Activated T-helper 2 cell treated with anti-CD3 and anti-CD28 coated beads, Interferon-gamma antibody, Interleukin-2, Interleukin-4, amounts not matched to agents 10 μg/mL and 5 μg/mL and 100 μg/mL, durations not matched to agents 14 hours and 24 hours and 36 hours (primary cell): ENCODE measurements around the gene BAZ2B. TPM values are rescaled to one million over a fixed set of nuclear protein-coding genes. Genes with fewer than 3 reads are reported as not detected.

Experiments
- DNase-seq: peaks from one replicate; pipeline ENCODE4 v3.0.0; 2021; ENCODE audit warnings: low spot score
- H3K27ac Mint-ChIP-seq: one replicate; pipeline ENCODE4 v1.8.0; 2021; ENCODE audit warnings: mixed read lengths
- H3K27me3 Mint-ChIP-seq: one replicate; pipeline ENCODE4 v1.8.0; 2021; ENCODE audit warnings: low read depth, mixed read lengths
- H3K36me3 Mint-ChIP-seq: one replicate; pipeline ENCODE4 v1.8.0; 2021; ENCODE audit warnings: low read depth, mixed read lengths
- H3K4me1 Mint-ChIP-seq: one replicate; pipeline ENCODE4 v1.8.0; 2021; ENCODE audit warnings: low read depth, mixed read lengths
- H3K4me3 Mint-ChIP-seq: one replicate; pipeline ENCODE4 v1.8.0; 2021; ENCODE audit warnings: low read depth, mild to moderate bottlenecking, moderate library complexity, mixed read lengths
- H3K9me3 Mint-ChIP-seq: one replicate; pipeline ENCODE4 v1.8.0; 2021; ENCODE audit warnings: mixed read lengths
- intact Hi-C: fragments of 100-400 bp; cut with micrococcal nuclease; formaldehyde crosslinking; loops from one replicate; pipeline ENCODE4 v1.15.1; 2023
- total RNA-seq: library from RNA; stranded (reverse); gene quantifications from 2 replicates; pipeline ENCODE4 v1.2.3, GENCODE V29; 2022

The BAZ2B gene, protein sequence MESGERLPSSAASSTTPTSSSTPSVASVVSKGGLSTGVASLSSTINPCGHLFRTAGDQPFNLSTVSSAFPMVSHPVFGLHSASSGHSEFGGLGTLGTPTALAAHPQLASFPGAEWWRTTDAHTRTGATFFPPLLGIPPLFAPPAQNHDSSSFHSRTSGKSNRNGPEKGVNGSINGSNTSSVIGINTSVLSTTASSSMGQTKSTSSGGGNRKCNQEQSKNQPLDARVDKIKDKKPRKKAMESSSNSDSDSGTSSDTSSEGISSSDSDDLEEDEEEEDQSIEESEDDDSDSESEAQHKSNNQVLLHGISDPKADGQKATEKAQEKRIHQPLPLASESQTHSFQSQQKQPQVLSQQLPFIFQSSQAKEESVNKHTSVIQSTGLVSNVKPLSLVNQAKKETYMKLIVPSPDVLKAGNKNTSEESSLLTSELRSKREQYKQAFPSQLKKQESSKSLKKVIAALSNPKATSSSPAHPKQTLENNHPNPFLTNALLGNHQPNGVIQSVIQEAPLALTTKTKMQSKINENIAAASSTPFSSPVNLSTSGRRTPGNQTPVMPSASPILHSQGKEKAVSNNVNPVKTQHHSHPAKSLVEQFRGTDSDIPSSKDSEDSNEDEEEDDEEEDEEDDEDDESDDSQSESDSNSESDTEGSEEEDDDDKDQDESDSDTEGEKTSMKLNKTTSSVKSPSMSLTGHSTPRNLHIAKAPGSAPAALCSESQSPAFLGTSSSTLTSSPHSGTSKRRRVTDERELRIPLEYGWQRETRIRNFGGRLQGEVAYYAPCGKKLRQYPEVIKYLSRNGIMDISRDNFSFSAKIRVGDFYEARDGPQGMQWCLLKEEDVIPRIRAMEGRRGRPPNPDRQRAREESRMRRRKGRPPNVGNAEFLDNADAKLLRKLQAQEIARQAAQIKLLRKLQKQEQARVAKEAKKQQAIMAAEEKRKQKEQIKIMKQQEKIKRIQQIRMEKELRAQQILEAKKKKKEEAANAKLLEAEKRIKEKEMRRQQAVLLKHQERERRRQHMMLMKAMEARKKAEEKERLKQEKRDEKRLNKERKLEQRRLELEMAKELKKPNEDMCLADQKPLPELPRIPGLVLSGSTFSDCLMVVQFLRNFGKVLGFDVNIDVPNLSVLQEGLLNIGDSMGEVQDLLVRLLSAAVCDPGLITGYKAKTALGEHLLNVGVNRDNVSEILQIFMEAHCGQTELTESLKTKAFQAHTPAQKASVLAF (N-terminal part only)
- total RNA-seq = 6.4 and 6.5 TPM in 2 replicates

DNA sequence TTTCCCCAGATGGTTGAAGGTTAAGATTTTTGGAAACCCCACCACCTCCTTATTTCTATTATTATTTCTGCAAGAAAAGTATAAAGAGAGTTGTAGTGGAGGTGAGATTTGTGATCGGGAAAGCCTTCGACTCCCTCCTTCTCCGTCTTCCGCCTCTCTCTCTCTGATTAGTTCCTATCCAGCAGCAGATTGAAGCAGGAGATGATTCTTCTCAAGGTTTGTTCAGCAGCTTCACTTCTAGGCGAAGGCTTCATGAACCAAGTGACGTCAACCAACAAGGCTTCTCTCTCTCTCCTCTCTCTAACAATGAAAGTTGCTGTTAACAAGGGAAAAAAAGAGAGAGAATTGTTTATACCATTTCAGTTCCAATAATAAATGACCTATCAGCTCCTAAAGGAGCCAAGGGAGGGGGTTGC is at the start of gene BAZ2B:
Gene BAZ2B (minus strand): TSS at position 263 of the 416 bp plus-strand sequence. CDS start 137,829 bp downstream, outside the sequence.
- no peak for DNase-seq
- Mint-ChIP-seq H3K36me3 (no peaks in the 10 kb centered on the region), H3K4me1 (peaks cover 10% of the 10 kb centered on the region), H3K9me3 (no peaks in the 10 kb centered on the region), H3K27me3 (peaks cover 41% of the 10 kb centered on the region), H3K4me3 (peak within 1 kb of the TSS; percentile 82), H3K27ac (peak within 1 kb of the TSS; percentile 69)
- intact Hi-C loops = loop anchor here (1.0 to 10.0 kb wide), 2 partner anchors 96 to 331 kb away; partner anchors contain the start of genes MARCHF7 and WDSUB1

DNA sequence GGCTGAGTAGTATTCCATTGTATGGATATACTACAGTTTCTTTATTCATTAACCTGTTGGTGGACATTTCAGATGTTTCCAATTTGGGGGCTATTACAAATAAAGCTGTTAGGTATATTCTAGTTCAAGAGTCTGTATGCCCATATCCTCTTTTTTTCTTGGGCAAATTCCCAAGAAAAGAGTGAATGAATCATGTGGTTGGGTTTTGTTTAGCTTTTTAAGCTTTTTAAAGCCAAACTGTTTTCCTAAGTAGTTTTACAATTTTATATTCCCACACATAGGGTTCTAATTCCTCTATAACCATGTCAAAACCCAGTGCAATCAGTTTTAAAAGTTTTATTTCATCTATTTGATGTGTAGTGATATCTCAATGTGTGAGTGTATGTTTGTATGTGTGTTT is 44.9 kb upstream of the BAZ2B start:
- peaks cover 9% of the 10 kb centered on the region for H3K9me3 Mint-ChIP-seq
- no peak for DNase-seq
- H3K27ac Mint-ChIP-seq = no peak overlapping the region
- H3K27me3 Mint-ChIP-seq = peaks cover 1% of the 10 kb centered on the region
- H3K36me3 Mint-ChIP-seq = no peaks in the 10 kb centered on the region
- intact Hi-C loops = no loop called here
- H3K4me1 Mint-ChIP-seq = no peaks in the 10 kb centered on the region
- no peak overlapping the region for H3K4me3 Mint-ChIP-seq

DNA sequence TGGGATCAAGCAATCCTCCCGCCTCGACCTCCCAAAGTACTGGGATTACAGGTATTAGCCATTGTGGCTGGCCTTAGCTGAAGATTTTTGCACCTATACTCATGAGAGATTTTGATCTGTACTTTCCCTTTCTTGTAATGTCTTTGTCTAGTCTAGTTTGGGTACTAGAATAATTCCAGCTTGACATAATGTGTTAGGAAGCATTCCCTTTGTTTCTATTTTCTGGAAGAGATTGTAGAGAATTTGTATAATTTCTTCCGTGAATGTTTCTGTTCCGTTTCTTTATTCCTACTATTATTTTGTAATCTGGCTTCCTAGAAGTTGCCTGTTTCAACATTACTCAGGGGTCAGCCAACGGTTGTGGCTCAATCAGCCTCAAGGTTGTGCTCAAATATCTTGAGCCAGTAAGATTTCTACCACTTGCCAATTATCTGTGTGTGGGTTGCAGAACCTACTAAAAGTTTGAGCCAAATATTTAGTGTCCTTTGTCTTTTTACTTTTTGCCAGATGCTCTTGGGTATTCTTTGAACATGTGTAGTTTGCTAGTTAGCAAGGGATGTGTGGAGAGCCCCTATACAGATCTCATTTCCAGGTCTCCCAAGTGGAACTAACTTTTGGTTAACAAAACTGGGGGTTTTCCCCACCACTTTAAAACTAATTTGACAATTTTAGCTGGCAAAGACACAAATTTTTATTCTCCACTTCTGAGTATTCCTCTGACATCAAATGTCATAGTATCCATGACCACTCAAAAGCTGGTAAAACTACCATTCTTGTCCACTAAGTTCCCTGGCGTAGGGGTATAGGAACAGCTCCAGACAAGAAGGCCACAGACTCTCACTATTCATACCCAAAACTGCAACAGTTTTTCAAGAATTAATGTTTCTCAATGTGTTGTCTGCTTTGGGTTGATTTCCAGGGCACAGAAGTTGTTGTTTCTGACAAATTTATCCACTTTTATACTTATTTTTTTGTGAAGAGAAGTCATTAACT is 42.8 kb upstream of the BAZ2B start:
- Mint-ChIP-seq H3K27ac (no peak overlapping the region), H3K9me3 (peaks cover 15% of the 10 kb centered on the region), H3K36me3 (no peaks in the 10 kb centered on the region), H3K27me3 (peaks cover 1% of the 10 kb centered on the region), H3K4me1 (no peaks in the 10 kb centered on the region), H3K4me3 (no peak overlapping the region)
- intact Hi-C loops = no loop called here
- DNase-seq = no peak

DNA sequence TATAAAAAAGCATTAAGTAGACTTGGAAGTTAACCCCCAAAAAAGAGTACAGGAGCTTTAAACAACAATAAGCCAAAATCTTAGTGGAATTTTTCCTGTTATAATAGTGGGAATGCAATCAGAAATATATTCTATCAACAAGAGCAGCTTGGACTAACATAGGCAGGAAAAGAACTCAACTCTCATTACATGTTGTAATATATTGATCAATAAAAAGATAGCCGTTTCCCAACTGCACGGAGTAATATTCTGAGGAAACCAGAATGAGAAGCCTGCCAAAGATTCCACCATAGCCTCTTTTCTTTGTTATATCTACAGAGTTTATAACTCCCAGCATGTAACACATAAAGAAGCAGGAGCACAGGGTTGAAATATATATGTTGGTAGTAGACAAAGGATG is 37.6 kb upstream of the BAZ2B start:
- intact Hi-C loops = no loop called here
- no peaks in the 10 kb centered on the region for H3K4me1 Mint-ChIP-seq

DNA sequence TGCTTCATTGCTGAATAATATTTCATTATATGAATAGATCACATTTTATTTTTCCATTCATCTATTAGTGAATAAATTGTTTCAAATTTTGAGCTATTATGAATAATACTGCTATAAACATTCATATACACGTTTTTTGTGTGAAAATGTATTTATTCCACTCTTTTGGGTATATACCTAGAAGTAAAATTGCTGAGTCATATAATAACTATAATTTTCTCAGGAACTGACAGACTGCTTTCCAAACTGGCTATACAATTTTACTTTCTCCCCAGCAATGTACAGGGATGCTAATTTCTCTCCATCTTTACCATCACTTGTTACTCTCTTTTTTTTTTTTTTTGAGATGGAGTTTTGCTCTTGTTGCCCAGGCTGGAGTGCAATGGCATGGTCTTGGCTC is 35.5 kb upstream of the BAZ2B start:
- Mint-ChIP-seq H3K36me3 (no peaks in the 10 kb centered on the region), H3K27me3 (no peaks in the 10 kb centered on the region), H3K4me1 (no peaks in the 10 kb centered on the region), H3K4me3 (no peak overlapping the region), H3K9me3 (peaks cover 9% of the 10 kb centered on the region), H3K27ac (no peak overlapping the region)
- DNase-seq = no peak
- intact Hi-C loops = no loop called here

More for the DNA sequence above, 37.6 kb upstream of the BAZ2B start:
- peaks cover 1% of the 10 kb centered on the region for H3K27me3 Mint-ChIP-seq
- no peak overlapping the region for H3K4me3 Mint-ChIP-seq
- H3K9me3 Mint-ChIP-seq = peaks cover 15% of the 10 kb centered on the region
- no peak for DNase-seq
- H3K27ac Mint-ChIP-seq = no peak overlapping the region
- no peaks in the 10 kb centered on the region for H3K36me3 Mint-ChIP-seq

DNA sequence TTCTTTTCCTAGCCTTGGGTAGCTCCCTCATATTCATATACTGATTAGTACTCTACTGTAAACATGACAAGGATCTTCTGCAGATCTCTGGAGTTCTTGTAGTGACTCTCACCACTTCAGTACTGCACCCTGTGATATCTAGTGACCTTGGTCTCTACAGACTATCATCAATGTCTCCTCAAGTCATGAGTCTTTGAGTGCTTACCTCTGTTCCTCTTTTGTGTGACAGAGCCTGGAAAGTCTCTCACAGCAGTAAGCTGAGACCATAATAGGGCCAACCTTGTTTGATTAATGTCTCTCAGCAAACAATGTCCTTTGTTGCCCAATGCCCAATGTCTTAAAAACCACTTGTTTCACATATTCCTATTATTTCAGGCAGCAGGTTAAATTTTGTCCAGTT is 34.2 kb upstream of the BAZ2B start:
- H3K36me3 Mint-ChIP-seq = no peaks in the 10 kb centered on the region
- peaks cover 6% of the 10 kb centered on the region for H3K9me3 Mint-ChIP-seq
- no peaks in the 10 kb centered on the region for H3K27me3 Mint-ChIP-seq
- no peak overlapping the region for H3K27ac Mint-ChIP-seq
- no peaks in the 10 kb centered on the region for H3K4me1 Mint-ChIP-seq
- intact Hi-C loops = no loop called here
- DNase-seq = no peak
- no peak overlapping the region for H3K4me3 Mint-ChIP-seq

DNA sequence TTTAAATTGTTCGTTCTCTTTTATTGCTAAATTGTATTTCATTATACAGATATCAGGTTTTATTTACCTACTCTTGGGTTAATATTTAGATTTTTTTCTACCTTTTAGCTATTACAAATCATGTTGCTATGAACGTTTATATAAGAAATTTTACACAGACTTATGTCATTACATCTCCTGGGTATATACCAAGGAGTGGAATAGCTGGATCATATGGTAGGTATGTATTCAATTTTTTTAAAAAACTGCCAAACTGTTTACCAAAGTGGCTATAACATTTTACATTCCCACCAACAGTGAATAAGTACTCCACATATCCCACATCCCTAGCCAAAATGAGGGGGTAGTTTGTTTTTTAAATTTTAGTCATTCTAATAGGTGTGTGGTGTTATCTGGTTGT is 32.3 kb upstream of the BAZ2B start:
- H3K4me3 Mint-ChIP-seq = no peak overlapping the region
- peaks cover 4% of the 10 kb centered on the region for H3K9me3 Mint-ChIP-seq
- H3K36me3 Mint-ChIP-seq = no peaks in the 10 kb centered on the region
- no peaks in the 10 kb centered on the region for H3K27me3 Mint-ChIP-seq
- no peaks in the 10 kb centered on the region for H3K4me1 Mint-ChIP-seq
- DNase-seq = no peak
- intact Hi-C loops = no loop called here
- H3K27ac Mint-ChIP-seq = no peak overlapping the region

DNA sequence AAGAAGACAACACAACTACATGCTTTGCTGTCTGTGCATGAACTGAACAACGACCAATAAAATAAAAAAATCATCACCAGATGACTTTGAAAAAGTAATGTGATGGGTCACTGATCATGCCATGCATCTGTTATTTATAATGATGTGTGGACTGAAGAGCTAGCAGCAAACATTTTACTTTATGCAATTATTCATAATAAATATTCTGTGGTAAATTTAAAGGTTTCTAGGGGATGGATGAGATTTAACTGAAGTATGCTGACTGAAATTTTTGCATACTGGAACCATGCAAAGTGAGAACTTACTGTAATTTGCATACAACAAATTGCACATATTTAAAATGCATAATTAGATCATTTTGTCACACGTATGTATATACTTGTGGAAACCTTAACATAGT is 31.3 kb upstream of the BAZ2B start:
- DNase-seq = no peak
- Mint-ChIP-seq H3K4me3 (no peak overlapping the region), H3K9me3 (peaks cover 4% of the 10 kb centered on the region), H3K36me3 (no peaks in the 10 kb centered on the region), H3K27me3 (no peaks in the 10 kb centered on the region), H3K27ac (no peak overlapping the region), H3K4me1 (no peaks in the 10 kb centered on the region)
- intact Hi-C loops = no loop called here

DNA sequence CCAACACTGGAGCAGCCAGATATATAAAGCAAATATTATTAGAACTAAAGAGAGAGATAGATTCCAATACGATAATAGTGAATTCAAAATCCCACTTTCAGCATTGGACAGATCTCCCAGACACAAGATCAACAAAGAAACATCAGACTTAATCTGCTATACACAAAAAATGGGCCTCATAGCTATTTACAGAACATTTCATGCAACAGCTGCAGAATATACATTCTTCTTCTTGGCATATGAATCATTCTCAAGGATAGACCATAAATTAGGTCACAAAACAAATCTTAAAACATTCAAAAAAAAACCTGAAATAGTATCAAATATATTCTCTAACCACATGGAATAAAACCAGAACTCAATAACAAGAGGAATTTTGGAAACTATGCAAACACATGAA is 23.8 kb upstream of the BAZ2B start:
- intact Hi-C loops = loop anchor here (5.0 kb wide), 1 partner anchor 633 kb away; no protein-coding TSS in a partner anchor
- H3K27me3 Mint-ChIP-seq = peaks cover 3% of the 10 kb centered on the region
- DNase-seq = no peak
- no peak overlapping the region for H3K4me3 Mint-ChIP-seq
- no peaks in the 10 kb centered on the region for H3K36me3 Mint-ChIP-seq
- no peaks in the 10 kb centered on the region for H3K4me1 Mint-ChIP-seq
- H3K27ac Mint-ChIP-seq = no peak overlapping the region
- H3K9me3 Mint-ChIP-seq = no peaks in the 10 kb centered on the region

DNA sequence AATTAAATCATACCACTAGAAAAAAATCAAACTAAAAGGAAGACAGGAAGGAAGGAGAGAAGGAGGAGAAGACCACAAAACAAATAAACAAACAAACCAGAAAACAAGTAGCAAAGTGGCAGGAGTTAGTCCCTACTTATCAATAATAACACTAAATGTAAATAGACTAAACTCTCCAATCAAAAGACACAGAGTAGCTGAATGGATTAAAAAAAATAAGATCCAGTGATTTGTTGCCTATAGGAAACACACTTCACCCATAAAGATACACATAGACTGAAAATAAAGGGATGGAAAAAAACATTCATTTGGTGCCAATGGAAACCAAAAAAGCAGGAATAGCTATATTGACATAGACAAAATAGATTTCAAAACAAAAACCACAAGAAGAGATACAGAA is 23.4 kb upstream of the BAZ2B start:
- no peaks in the 10 kb centered on the region for H3K36me3 Mint-ChIP-seq
- intact Hi-C loops = loop anchor here (5.0 kb wide), 1 partner anchor 632 kb away; no protein-coding TSS in a partner anchor
- H3K4me1 Mint-ChIP-seq = no peaks in the 10 kb centered on the region
- DNase-seq = no peak
- H3K27ac Mint-ChIP-seq = no peak overlapping the region
- H3K4me3 Mint-ChIP-seq = no peak overlapping the region
- no peaks in the 10 kb centered on the region for H3K9me3 Mint-ChIP-seq
- H3K27me3 Mint-ChIP-seq = peaks cover 3% of the 10 kb centered on the region

DNA sequence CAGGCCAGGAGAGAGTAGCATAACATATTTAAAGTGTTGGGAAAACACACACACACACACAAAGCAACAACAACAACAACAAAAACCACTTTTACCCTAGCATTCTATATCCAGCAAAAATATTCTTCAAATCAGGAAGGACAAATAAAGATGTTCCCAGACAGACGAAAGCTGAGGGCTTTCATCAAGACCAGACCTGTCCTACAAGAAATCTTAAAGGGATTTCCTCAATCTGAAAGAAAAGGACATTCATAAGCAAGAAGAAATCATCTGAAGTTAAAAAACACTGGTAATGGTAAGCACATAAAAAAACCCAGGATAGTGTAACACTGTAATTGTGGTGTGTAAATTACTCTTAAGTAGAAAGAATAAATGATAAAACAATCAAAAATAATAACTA is 22.7 kb upstream of the BAZ2B start:
- Mint-ChIP-seq H3K4me1 (no peaks in the 10 kb centered on the region), H3K4me3 (no peak overlapping the region), H3K9me3 (no peaks in the 10 kb centered on the region), H3K27me3 (peaks cover 3% of the 10 kb centered on the region), H3K27ac (no peak overlapping the region), H3K36me3 (no peaks in the 10 kb centered on the region)
- intact Hi-C loops = no loop called here
- DNase-seq = no peak
